Measurements from ENCODE around the gene STXBP5L. TPM values are rescaled to one million over a fixed set of nuclear protein-coding genes. Genes with fewer than 3 reads are reported as not detected.
"Not testable (repeated sequence)": the region's sequence is repeated elsewhere in the genome, so short reads cannot be mapped to it uniquely, and the experiment has no call there.

The STXBP5L gene
- total RNA-seq, 1 experiment from 2014 or later, result not detected

- DNase-seq (ENCODE audit: low spot score), result no peak
- in situ Hi-C loops (cut with HindIII; ENCODE audit: low sequenced_read_pairs), result no loop called here
These were observed 77.2 kb downstream of the STXBP5L start for GRCh38 chr3:120985242-120985641.

GRCh38 chr3:120988994-120989393 is 81.0 kb downstream of the STXBP5L start:
- in situ Hi-C loops (cut with HindIII; ENCODE audit: low sequenced_read_pairs), result no loop called here
- DNase-seq (ENCODE audit: low spot score), result no peak

- DNase-seq (ENCODE audit: low spot score), result no peak
- in situ Hi-C loops (cut with HindIII; ENCODE audit: low sequenced_read_pairs), result no loop called here
These were observed 110.9 kb downstream of the STXBP5L start for GRCh38 chr3:121018917-121019321.

- in situ Hi-C loops (cut with HindIII; ENCODE audit: low sequenced_read_pairs), result no loop called here
- no peak for DNase-seq (ENCODE audit: low spot score)
These were observed 155.6 kb downstream of the STXBP5L start for GRCh38 chr3:121063628-121064027.

- in situ Hi-C loops (cut with HindIII; ENCODE audit: low sequenced_read_pairs), result no loop called here
- DNase-seq (ENCODE audit: low spot score), result no peak
These were observed 156.1 kb downstream of the STXBP5L start for GRCh38 chr3:121064121-121064520.

GRCh38 chr3:121072133-121072532 is 164.1 kb downstream of the STXBP5L start:
- in situ Hi-C loops (cut with HindIII; ENCODE audit: low sequenced_read_pairs), result no loop called here
- DNase-seq (ENCODE audit: low spot score), result peak; percentile 74

- no peak for DNase-seq (ENCODE audit: low spot score)
- in situ Hi-C loops (cut with HindIII; ENCODE audit: low sequenced_read_pairs), result no loop called here
These were observed 165.0 kb downstream of the STXBP5L start for GRCh38 chr3:121073011-121073410.

- peak; percentile 28 for DNase-seq (ENCODE audit: low spot score)
- in situ Hi-C loops (cut with HindIII; ENCODE audit: low sequenced_read_pairs), result no loop called here
These were observed 167.2 kb downstream of the STXBP5L start for GRCh38 chr3:121075191-121075590.

GRCh38 chr3:121078378-121079101 is 170.5 kb downstream of the STXBP5L start:
- DNase-seq (ENCODE audit: low spot score), result not testable (repeated sequence)

GRCh38 chr3:121096953-121097352 is 188.9 kb downstream of the STXBP5L start:
- no peak for DNase-seq (ENCODE audit: low spot score)

More at GRCh38 chr3:121078378-121079101, 170.5 kb downstream of the STXBP5L start:
- in situ Hi-C loops (cut with HindIII; ENCODE audit: low sequenced_read_pairs), result not testable (repeated sequence)

GRCh38 chr3:121111086-121111485 is 203.1 kb downstream of the STXBP5L start:
- DNase-seq (ENCODE audit: low spot score); in situ Hi-C loops (cut with HindIII; ENCODE audit: low sequenced_read_pairs): not testable (repeated sequence)

More at GRCh38 chr3:121096953-121097352, 188.9 kb downstream of the STXBP5L start:
- in situ Hi-C loops (cut with HindIII; ENCODE audit: low sequenced_read_pairs), result no loop called here

GRCh38 chr3:121111914-121112612 is 204.1 kb downstream of the STXBP5L start:
- in situ Hi-C loops (cut with HindIII; ENCODE audit: low sequenced_read_pairs), result no loop called here
- peak; percentile 62 for DNase-seq (ENCODE audit: low spot score)

- in situ Hi-C loops (cut with HindIII; ENCODE audit: low sequenced_read_pairs), result no loop called here
- peak; percentile 43 for DNase-seq (ENCODE audit: low spot score)
These were observed 218.2 kb downstream of the STXBP5L start for GRCh38 chr3:121126033-121126706.

GRCh38 chr3:121126707-121127035 is 218.7 kb downstream of the STXBP5L start:
- DNase-seq (ENCODE audit: low spot score), result no peak
- in situ Hi-C loops (cut with HindIII; ENCODE audit: low sequenced_read_pairs), result no loop called here

- in situ Hi-C loops (cut with HindIII; ENCODE audit: low sequenced_read_pairs), result no loop called here
- no peak for DNase-seq (ENCODE audit: low spot score)
These were observed 244.6 kb downstream of the STXBP5L start for GRCh38 chr3:121152573-121152972.

- no peak for DNase-seq (ENCODE audit: low spot score)
- in situ Hi-C loops (cut with HindIII; ENCODE audit: low sequenced_read_pairs), result no loop called here
These were observed 245.8 kb downstream of the STXBP5L start for GRCh38 chr3:121153851-121154250.

GRCh38 chr3:121155028-121155427 is 247.0 kb downstream of the STXBP5L start:
- in situ Hi-C loops (cut with HindIII; ENCODE audit: low sequenced_read_pairs), result no loop called here
- no peak for DNase-seq (ENCODE audit: low spot score)

- no peak for DNase-seq (ENCODE audit: low spot score)
These were observed 257.4 kb downstream of the STXBP5L start for GRCh38 chr3:121165397-121165837.

GRCh38 chr3:121167374-121168139 is 259.6 kb downstream of the STXBP5L start:
- no peak for DNase-seq (ENCODE audit: low spot score)
- in situ Hi-C loops (cut with HindIII; ENCODE audit: low sequenced_read_pairs), result no loop called here

More at GRCh38 chr3:121165397-121165837, 257.4 kb downstream of the STXBP5L start:
- in situ Hi-C loops (cut with HindIII; ENCODE audit: low sequenced_read_pairs), result no loop called here

All from G401 (cell line).